Lower leg skin (tissue), 4 donors: ENCODE results near the gene EHD4. TPM values are rescaled to one million over a fixed set of nuclear protein-coding genes. Genes with fewer than 3 reads are reported as not detected.

ENCODE experiments used
- DNase-seq, 2 donors: peaks; one replicate each; pipeline ENCODE4 v3.0.0-alpha.2; 2019; ENCODE audit warnings: low spot score in 2 of 2
- H3K4me3 ChIP-seq: fragments of 200-600 bp; sonication (generic); 2 replicates; pipeline ENCODE4 v1.5.1; 2017; ENCODE audit warnings: mild to moderate bottlenecking, low read depth; ENCODE audit not compliant: poor library complexity, severe bottlenecking
- POLR2A ChIP-seq, 2 donors: fragments of 450-650 bp; IDR thresholded peaks; one replicate each; pipeline ENCODE4 v1.6.1; 2016 to 2017; ENCODE audit warnings: antibody characterized with exemption in 2 of 2, mild to moderate bottlenecking in 1 of 2, moderate library complexity in 1 of 2
- WGBS, 2 donors: methylation state at CpG; one replicate each; pipeline ENCODE4 v1.1.5; 2018; 5-methylcytosine and 5-hydroxymethylcytosine counted together
- intact Hi-C: fragments of 100-400 bp; cut with DNase I; formaldehyde crosslinking; loops from one replicate; pipeline ENCODE4 v1.15.0; 2023; ENCODE audit warnings: low total_unique reads
- total RNA-seq, 4 donors: library from RNA; depleted of rRNA; stranded (reverse); fragments of >200 nt; gene quantifications; one replicate each; pipeline ENCODE4 v1.1.0, GENCODE V29; 2016
- TF ChIP-seq, protein P1 (sequence below), 3 donors: fragments of 450-650 bp; IDR thresholded peaks; one replicate each; pipeline ENCODE4 v1.5.1; 2016; ENCODE audit warnings: antibody characterized with exemption in 3 of 3, mild to moderate bottlenecking in 3 of 3, moderate library complexity in 2 of 3

The EHD4 gene
- total RNA-seq, 4 donors from 2014 or later: 19.6 to 27.3 (median 23.3) TPM

GRCh38 chr15:41914411-41914810 is 57.9 kb downstream of the EHD4 start:
- TF ChIP-seq, protein P1, sequence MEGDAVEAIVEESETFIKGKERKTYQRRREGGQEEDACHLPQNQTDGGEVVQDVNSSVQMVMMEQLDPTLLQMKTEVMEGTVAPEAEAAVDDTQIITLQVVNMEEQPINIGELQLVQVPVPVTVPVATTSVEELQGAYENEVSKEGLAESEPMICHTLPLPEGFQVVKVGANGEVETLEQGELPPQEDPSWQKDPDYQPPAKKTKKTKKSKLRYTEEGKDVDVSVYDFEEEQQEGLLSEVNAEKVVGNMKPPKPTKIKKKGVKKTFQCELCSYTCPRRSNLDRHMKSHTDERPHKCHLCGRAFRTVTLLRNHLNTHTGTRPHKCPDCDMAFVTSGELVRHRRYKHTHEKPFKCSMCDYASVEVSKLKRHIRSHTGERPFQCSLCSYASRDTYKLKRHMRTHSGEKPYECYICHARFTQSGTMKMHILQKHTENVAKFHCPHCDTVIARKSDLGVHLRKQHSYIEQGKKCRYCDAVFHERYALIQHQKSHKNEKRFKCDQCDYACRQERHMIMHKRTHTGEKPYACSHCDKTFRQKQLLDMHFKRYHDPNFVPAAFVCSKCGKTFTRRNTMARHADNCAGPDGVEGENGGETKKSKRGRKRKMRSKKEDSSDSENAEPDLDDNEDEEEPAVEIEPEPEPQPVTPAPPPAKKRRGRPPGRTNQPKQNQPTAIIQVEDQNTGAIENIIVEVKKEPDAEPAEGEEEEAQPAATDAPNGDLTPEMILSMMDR (IDR thresholded peaks at IDR 0.05): no peak
- no peak for TF ChIP-seq POLR2A (IDR thresholded peaks at IDR 0.05)
- no peak overlapping the region for H3K4me3 ChIP-seq
- intact Hi-C loops: no loop called here
- DNase-seq: no peak
- 79 to 81% methylated on average over 5 of the region's 5 CpGs for WGBS, 2 donors

DNA sequence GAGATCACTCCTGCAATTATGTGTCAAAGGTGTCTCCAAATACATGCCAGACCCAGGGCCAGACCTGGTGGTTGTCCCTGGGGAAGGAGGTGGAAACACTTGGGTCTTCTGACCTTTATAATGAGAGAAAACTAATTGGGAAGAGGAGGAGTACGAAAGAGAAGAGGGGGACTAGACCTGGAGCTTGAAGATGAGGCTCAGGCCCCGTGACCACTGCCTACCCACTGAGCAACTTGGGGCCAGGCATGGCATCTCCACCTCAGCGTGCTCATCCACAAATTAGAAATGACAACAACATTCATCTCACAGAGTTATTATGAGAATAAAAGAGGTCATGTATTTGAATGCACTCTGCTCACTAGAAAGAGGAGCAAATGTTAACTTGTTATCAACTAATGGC is 59.1 kb downstream of the EHD4 start:
- DNase-seq: no peak
- H3K4me3 ChIP-seq: no peak overlapping the region
- WGBS, 2 donors: 92% methylated on average over 3 of the region's 3 CpGs

GRCh38 chr15:41911691-41912345 is 60.5 kb downstream of the EHD4 start:
- no peak overlapping the region for H3K4me3 ChIP-seq
- intact Hi-C loops: no loop called here
- WGBS, 2 donors: 89 to 92% methylated on average over 14 of the region's 14 CpGs
- TF ChIP-seq, protein P1 (IDR thresholded peaks at IDR 0.05): no peak
- no peak for TF ChIP-seq POLR2A (IDR thresholded peaks at IDR 0.05)
- DNase-seq: no peak

More for the DNA sequence above, 59.1 kb downstream of the EHD4 start:
- intact Hi-C loops: no loop called here
- TF ChIP-seq, protein P1 (IDR thresholded peaks at IDR 0.05): no peak
- no peak for TF ChIP-seq POLR2A (IDR thresholded peaks at IDR 0.05)

DNA sequence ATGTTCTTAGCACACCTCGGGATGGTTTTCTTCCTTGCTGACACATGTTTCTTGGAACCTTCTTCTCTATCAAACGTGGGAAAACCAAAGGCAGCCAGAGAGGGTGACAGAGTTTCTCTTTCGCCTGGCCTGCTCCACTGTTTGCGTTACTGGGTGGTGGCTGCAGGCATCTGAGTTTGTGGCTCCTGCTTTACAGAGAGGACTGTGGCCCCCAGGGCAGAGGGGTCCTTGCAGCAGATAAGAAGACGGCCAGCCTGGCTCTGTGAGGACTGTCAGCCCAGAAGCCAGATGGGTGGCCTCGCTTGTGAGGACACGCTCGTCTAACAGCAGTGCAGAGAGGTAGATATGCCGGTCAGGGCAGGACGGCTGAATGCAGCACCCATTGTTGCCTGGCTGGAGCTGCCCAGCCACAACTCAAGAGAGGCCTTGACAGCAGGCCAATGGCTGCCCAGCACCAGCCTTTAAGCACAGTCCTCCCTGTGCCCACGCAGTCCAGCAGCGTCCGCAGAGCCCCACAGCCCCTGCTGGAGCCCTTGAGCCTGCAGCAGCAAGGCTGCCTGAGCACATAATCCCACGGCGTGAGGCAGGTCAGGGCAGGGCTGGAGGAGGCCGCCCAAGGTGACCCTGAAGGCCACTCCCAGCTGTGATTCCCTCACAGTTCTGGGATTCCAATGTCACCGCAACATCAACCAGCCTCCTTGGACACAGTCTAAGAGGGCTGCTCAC is 63.5 kb downstream of the EHD4 start:
- no peak for DNase-seq
- no peak for TF ChIP-seq POLR2A (IDR thresholded peaks at IDR 0.05)
- TF ChIP-seq, protein P1 (IDR thresholded peaks at IDR 0.05): no peak
- WGBS, 2 donors: 85 to 91% methylated on average over 16 to 17 of the region's 17 CpGs
- no peak overlapping the region for H3K4me3 ChIP-seq
- intact Hi-C loops: no loop called here

DNA sequence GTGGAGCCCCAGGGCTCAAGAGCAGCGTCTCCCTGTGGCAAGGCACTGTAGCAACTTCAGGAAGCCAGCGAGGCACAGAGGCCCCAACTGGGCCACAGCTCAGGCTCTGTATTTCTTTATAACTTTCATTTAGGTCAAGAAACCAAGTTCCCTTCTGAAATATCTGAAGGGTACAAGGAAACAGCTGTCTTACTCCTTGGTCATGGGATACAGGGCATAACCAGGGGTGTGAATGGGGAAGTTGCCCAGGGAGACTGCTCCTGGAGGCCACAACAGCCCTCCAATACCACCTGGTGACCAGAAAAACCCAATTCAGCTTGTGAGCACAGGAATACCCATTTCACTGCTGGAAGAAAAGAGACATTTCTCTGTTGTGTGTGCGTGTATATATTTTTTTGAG is 65.2 kb downstream of the EHD4 start:
- intact Hi-C loops: no loop called here
- TF ChIP-seq, protein P1 (IDR thresholded peaks at IDR 0.05): no peak
- no peak for TF ChIP-seq POLR2A (IDR thresholded peaks at IDR 0.05)
- no peak overlapping the region for H3K4me3 ChIP-seq
- no peak for DNase-seq
- WGBS, 2 donors: 61 to 92% methylated on average over 3 of the region's 3 CpGs
